Body of pancreas (tissue), 4 donors: ENCODE data around the gene GTPBP8. TPM values are rescaled to one million over a fixed set of nuclear protein-coding genes. Genes with fewer than 3 reads are reported as not detected.
A peak's percentile ranks its signal among the peaks of the same experiment; 100 is the strongest.

Experiments used
- ATAC-seq: fragments of 150-250 bp; one replicate; pipeline ENCODE4 v1.9.1; 2016
- DNase-seq, 4 donors: peaks; one replicate each; pipeline ENCODE4 v3.0.0-alpha.2; 2019
- H3K27ac ChIP-seq, 4 donors: fragments of 200-600 bp; sonication (generic); 1 replicate in 3 of 4; 2 replicates in 1 of 4; pipeline versions ENCODE4 v1.5.1 to v1.6.1; 2016 to 2019; ENCODE audit warnings: mild to moderate bottlenecking in 1 of 4, mixed read lengths in 1 of 4, moderate library complexity in 1 of 4
- H3K27me3 ChIP-seq, 2 donors: fragments of 200-600 bp; sonication (generic); one replicate each; pipeline ENCODE4 v1.6.0; 2016; ENCODE audit warnings: mild to moderate bottlenecking in 1 of 2
- H3K36me3 ChIP-seq, 2 donors: fragments of 200-600 bp; sonication (generic); replicated peaks in 1 of 2; 2 replicates each; pipeline ENCODE4 v1.5.1; 2016; ENCODE audit warnings: low read depth in 2 of 2; ENCODE audit not compliant: insufficient read depth in 1 of 2
- H3K4me1 ChIP-seq: fragments of 200-600 bp; sonication (generic); one replicate; pipeline ENCODE4 v1.6.0; 2016
- H3K4me3 ChIP-seq, 2 donors: fragments of 200-600 bp; sonication (generic); 1 replicate in 1 of 2; 2 replicates in 1 of 2; pipeline ENCODE4 v1.5.1; 2016 to 2019
- H3K9me3 ChIP-seq, 3 donors: fragments of 200-600 bp; sonication (generic); 1 replicate in 2 of 3; 2 replicates in 1 of 3; pipeline ENCODE4 v1.5.1; 2016
- POLR2A ChIP-seq, 3 donors: fragments of 450-650 bp; IDR thresholded peaks; one replicate each; pipeline ENCODE4 v1.6.1; 2016; ENCODE audit warnings: antibody characterized with exemption in 3 of 3, mild to moderate bottlenecking in 2 of 3
- WGBS, 2 donors: methylation state at CpG; one replicate each; pipeline ENCODE4 v1.1.5; 2017; 5-methylcytosine and 5-hydroxymethylcytosine counted together
- intact Hi-C: fragments of 100-400 bp; cut with DNase I; formaldehyde crosslinking; loops from one replicate; pipeline ENCODE4 v1.15.1; 2023
- total RNA-seq, 2 donors: library from RNA; depleted of rRNA; stranded (reverse); fragments of >200 nt; gene quantifications; one replicate each; pipeline ENCODE4 v1.1.0, GENCODE V29; 2016
- TF ChIP-seq, protein P1 (sequence below), 7 experiments: fragments of 450-650 bp in 4 of 7; fragments of 200-600 bp in 3 of 7; sonication (generic) in 3 of 7; IDR thresholded peaks; one replicate each; pipeline ENCODE4 v1.5.1; 2016 to 2019; ENCODE audit warnings: antibody characterized with exemption in 7 of 7

Gene GTPBP8
- total RNA-seq = 10 to 100 TPM; 10.6 to 13.2 TPM

DNA sequence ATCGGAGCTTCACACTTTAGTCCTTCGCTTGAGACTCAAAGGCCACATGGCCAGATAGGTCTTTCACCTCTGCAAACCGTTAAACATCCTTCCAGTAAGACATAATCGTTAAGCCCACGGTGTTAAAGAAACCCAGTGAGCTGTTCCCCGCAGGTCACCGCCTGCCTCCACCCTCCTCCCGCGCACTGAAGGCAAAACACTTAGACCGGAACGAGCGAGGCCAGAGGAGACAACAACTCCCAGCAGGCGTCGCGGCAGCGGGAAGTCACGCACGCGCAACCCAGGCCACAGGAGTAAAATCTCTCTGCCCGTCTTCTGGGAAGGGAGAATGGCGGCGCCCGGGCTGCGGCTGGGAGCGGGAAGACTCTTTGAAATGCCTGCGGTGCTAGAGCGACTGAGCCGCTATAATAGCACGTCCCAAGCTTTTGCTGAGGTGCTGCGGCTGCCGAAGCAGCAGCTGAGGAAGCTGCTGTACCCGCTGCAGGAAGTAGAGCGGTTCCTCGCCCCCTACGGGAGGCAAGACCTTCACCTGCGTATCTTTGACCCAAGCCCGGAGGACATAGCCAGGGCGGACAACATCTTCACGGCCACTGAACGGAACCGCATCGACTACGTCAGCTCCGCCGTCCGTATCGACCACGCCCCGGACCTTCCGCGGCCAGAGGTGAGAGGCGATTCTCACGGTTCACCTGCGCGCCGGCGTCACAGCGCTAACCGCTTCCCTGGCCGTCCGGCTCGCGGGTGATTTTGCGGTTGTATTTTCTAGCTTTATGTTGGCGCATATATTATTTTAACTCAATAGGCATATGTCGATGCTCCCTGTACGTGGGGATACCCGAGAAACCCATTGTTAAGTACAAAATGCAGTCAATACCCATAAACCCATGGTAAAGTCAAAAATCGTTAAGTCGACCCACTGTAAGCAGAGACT is at the start of gene GTPBP8:
Gene GTPBP8 (plus strand): TSS at position 313 of the 931 bp plus-strand sequence. CDS start 16 bp downstream, at position 329.
- Histone ChIP-seq H3K4me3 (peak within 1 kb of the TSS; percentile 46 to 47), H3K27me3 (no peaks in the 10 kb centered on the region), H3K4me1 (peaks cover 18% of the 10 kb centered on the region), H3K27ac (peak within 1 kb of the TSS; percentile 92 to 99 (median 99)), H3K9me3 (no peaks in the 10 kb centered on the region), H3K36me3 (no peaks in the 10 kb centered on the region)
- TF ChIP-seq, protein P1, sequence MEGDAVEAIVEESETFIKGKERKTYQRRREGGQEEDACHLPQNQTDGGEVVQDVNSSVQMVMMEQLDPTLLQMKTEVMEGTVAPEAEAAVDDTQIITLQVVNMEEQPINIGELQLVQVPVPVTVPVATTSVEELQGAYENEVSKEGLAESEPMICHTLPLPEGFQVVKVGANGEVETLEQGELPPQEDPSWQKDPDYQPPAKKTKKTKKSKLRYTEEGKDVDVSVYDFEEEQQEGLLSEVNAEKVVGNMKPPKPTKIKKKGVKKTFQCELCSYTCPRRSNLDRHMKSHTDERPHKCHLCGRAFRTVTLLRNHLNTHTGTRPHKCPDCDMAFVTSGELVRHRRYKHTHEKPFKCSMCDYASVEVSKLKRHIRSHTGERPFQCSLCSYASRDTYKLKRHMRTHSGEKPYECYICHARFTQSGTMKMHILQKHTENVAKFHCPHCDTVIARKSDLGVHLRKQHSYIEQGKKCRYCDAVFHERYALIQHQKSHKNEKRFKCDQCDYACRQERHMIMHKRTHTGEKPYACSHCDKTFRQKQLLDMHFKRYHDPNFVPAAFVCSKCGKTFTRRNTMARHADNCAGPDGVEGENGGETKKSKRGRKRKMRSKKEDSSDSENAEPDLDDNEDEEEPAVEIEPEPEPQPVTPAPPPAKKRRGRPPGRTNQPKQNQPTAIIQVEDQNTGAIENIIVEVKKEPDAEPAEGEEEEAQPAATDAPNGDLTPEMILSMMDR (IDR thresholded peaks at IDR 0.05) = peak in 3 of 7 experiments; percentile 9 to 20 (median 18)
- TF ChIP-seq POLR2A (IDR thresholded peaks at IDR 0.05) = peak; percentile 96 to 99 (median 99)
- WGBS, 2 donors = 1% methylated on average over 41 to 70 of the region's 70 CpGs
- DNase-seq (peak; percentile 90 to 94 (median 93)), ATAC-seq (peak; percentile 96)
- intact Hi-C loops = no loop called here

DNA sequence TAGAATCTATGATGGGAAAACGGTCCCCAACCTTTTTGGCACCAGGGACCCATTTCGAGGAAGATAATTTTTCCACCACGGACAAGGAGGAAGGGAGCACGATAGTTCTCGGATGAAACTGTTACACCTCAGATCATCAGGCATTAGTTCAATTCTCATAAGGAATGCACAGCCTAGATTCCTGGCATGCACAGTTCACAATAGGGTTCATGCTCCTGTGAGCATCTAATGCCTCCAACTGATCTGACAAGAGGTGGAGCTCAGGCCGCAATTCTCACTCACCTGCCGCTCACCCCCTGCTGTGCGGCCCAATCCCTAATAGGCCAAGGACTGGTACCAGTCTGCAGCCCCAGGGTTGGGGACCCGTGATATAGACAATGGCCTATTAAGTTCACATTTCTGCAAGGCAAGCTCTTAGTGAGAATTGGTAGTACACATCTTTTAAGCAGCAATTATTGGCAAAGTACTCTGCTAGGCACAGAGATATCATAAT is 42.4 kb upstream of the GTPBP8 start:
- DNase-seq (no peak), ATAC-seq (no peak)
- no peak overlapping the region for H3K27ac ChIP-seq
- WGBS, 2 donors = 69 to 73% methylated on average over 8 to 9 of the region's 9 CpGs
- H3K4me3 ChIP-seq = no peak overlapping the region
- H3K9me3 ChIP-seq = peaks cover 0 to 5% (median 0%) of the 10 kb centered on the region in 3 donors
- H3K27me3 ChIP-seq = no peaks in the 10 kb centered on the region
- no peaks in the 10 kb centered on the region for H3K36me3 ChIP-seq
- intact Hi-C loops = no loop called here
- TF ChIP-seq, protein P1 (IDR thresholded peaks at IDR 0.05) = no peak
- no peak for TF ChIP-seq POLR2A (IDR thresholded peaks at IDR 0.05)
- H3K4me1 ChIP-seq = no peaks in the 10 kb centered on the region

DNA sequence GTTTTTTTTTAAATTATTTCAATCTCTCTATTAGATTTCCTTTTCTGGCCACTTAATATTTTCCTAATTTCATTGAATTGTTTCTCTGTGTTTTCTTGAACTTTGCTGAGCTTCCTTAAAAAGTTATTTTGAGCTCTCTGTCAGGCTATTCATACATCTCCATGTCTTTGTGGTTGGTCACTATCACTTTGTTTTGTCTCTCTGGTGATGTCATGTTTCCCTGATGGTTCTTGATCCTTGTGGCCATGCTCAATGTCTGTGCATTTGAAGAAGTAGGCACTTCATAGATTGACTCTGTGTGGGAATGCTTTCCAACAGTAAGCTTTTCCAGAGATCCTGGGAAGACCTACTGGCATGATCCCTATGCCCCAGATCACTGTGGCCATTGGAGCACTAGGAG is 34.4 kb upstream of the GTPBP8 start:
- Histone ChIP-seq H3K4me1 (no peaks in the 10 kb centered on the region), H3K4me3 (no peak overlapping the region), H3K27me3 (no peaks in the 10 kb centered on the region), H3K36me3 (no peaks in the 10 kb centered on the region), H3K9me3 (no peaks in the 10 kb centered on the region), H3K27ac (no peak overlapping the region)
- ATAC-seq (no peak), DNase-seq (no peak)
- intact Hi-C loops = no loop called here
- TF ChIP-seq, protein P1 (IDR thresholded peaks at IDR 0.05) = no peak
- TF ChIP-seq POLR2A (IDR thresholded peaks at IDR 0.05) = no peak

DNA sequence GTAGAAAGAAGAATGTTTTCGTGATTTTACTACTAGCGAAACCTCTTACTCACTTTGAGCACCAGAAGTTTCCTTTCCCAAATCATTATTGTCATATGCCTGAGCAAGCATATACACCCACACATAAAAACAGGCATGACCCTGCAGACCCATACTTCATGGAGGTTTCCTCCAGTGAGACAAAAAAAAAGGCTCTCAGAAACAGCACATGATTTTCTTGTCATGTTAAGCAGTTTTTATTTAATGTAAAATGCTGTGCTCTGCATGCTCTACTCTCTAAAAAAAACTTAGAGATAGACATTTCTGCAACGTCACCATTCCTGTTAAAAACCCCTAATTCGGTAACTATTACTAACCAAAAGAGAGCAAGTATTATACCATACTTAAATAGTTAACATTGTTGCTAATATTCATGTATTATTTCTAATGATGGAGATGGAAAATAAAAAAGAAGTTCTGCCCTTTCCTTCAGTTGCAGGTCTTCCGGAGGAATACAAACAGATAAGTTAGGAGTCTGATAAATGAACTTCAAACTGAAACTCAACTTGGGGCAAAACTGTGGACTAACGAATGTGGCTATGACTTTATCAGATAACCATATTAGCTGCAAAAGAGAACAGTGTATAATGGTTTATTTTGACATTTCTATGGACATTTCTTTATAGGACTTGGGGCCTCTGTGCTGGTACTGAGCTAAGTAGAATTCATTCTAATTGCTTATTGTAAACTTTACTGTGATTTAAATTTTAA is 31.8 kb upstream of the GTPBP8 start:
- DNase-seq (no peak), ATAC-seq (no peak)
- H3K4me1 ChIP-seq = no peaks in the 10 kb centered on the region
- TF ChIP-seq, protein P1 (IDR thresholded peaks at IDR 0.05) = no peak
- TF ChIP-seq POLR2A (IDR thresholded peaks at IDR 0.05) = no peak
- 37 to 39% methylated on average over 6 of the region's 6 CpGs for WGBS, 2 donors
- H3K27ac ChIP-seq = no peak overlapping the region
- intact Hi-C loops = no loop called here
- no peaks in the 10 kb centered on the region for H3K36me3 ChIP-seq
- H3K27me3 ChIP-seq = no peaks in the 10 kb centered on the region
- no peaks in the 10 kb centered on the region for H3K9me3 ChIP-seq
- H3K4me3 ChIP-seq = no peak overlapping the region
